ENCODE data around the gene PLCB1.
A peak's percentile ranks its signal among the peaks of the same experiment; 100 is the strongest.
"Not testable (repeated sequence)": the region's sequence is repeated elsewhere in the genome, so short reads cannot be mapped to it uniquely, and the experiment has no call there.

PLCB1 gene

GRCh38 chr20:8842525-8842924 lies 710.5 kb downstream of the PLCB1 start:
- DNase-seq (ENCODE audit: low read depth): no peak

- DNase-seq (ENCODE audit: low read depth): no peak
Observed at GRCh38 chr20:8844179-8844578, 712.1 kb downstream of the PLCB1 start.

- no peak for DNase-seq (ENCODE audit: low read depth)
Observed at GRCh38 chr20:8849990-8850389, 717.9 kb downstream of the PLCB1 start.

GRCh38 chr20:8851446-8851845 lies 719.4 kb downstream of the PLCB1 start:
- DNase-seq (ENCODE audit: low read depth): no peak

GRCh38 chr20:8851919-8852318 lies 719.9 kb downstream of the PLCB1 start:
- DNase-seq (ENCODE audit: low read depth): not testable (repeated sequence)

- not testable (repeated sequence) for DNase-seq (ENCODE audit: low read depth)
Observed at GRCh38 chr20:8853211-8853610, 721.1 kb downstream of the PLCB1 start.

GRCh38 chr20:8853805-8854338 lies 721.8 kb downstream of the PLCB1 start:
- peak; percentile 77 for DNase-seq (ENCODE audit: low read depth)

- DNase-seq (ENCODE audit: low read depth): peak; percentile 30
Observed at GRCh38 chr20:8854571-8854970, 722.5 kb downstream of the PLCB1 start.

GRCh38 chr20:8855315-8855714 lies 723.2 kb downstream of the PLCB1 start:
- DNase-seq (ENCODE audit: low read depth): peak; percentile 68

- DNase-seq (ENCODE audit: low read depth): no peak
Observed at GRCh38 chr20:8856668-8857067, 724.6 kb downstream of the PLCB1 start.

- DNase-seq (ENCODE audit: low read depth): peak; percentile 81
Observed at GRCh38 chr20:8858181-8858787, 726.2 kb downstream of the PLCB1 start.

- DNase-seq (ENCODE audit: low read depth): peak; percentile 88
Observed at GRCh38 chr20:8860011-8860495, 728.0 kb downstream of the PLCB1 start.

- DNase-seq (ENCODE audit: low read depth): no peak
Observed at GRCh38 chr20:8862092-8862491, 730.0 kb downstream of the PLCB1 start.

GRCh38 chr20:8865636-8866035 lies 733.6 kb downstream of the PLCB1 start:
- no peak for DNase-seq (ENCODE audit: low read depth)

- no peak for DNase-seq (ENCODE audit: low read depth)
Observed at GRCh38 chr20:8867038-8867740, 735.1 kb downstream of the PLCB1 start.

GRCh38 chr20:8870652-8871051 lies 738.6 kb downstream of the PLCB1 start:
- no peak for DNase-seq (ENCODE audit: low read depth)

- DNase-seq (ENCODE audit: low read depth): no peak
Observed at GRCh38 chr20:8874437-8874836, 742.4 kb downstream of the PLCB1 start.

GRCh38 chr20:8875586-8875985 lies 743.5 kb downstream of the PLCB1 start:
- DNase-seq (ENCODE audit: low read depth): peak; percentile 65

- DNase-seq (ENCODE audit: low read depth): no peak
Observed at GRCh38 chr20:8876366-8876765, 744.3 kb downstream of the PLCB1 start.

GRCh38 chr20:8877294-8877693 lies 745.2 kb downstream of the PLCB1 start:
- DNase-seq (ENCODE audit: low read depth): no peak

GRCh38 chr20:8879669-8880068 lies 747.6 kb downstream of the PLCB1 start:
- no peak for DNase-seq (ENCODE audit: low read depth)

- no peak for DNase-seq (ENCODE audit: low read depth)
Observed at GRCh38 chr20:8880085-8880853, 748.2 kb downstream of the PLCB1 start.

GRCh38 chr20:8891039-8891438 lies 759.0 kb downstream of the PLCB1 start:
- DNase-seq (ENCODE audit: low read depth): no peak
